Type B pancreatic cell (in vitro differentiated cells): Measurements from ENCODE around the gene WDR59. TPM values are rescaled to one million over a fixed set of nuclear protein-coding genes. Genes with fewer than 3 reads are reported as not detected.

Source experiments
- DNase-seq: peaks from one replicate; pipeline ENCODE4 v3.0.0; 2021; ENCODE audit warnings: mixed read lengths; ENCODE audit not compliant: unreplicated experiment; ENCODE audit errors: extremely low spot score
- H3K27ac Mint-ChIP-seq: 2 replicates; pipeline ENCODE4 v1.8.0; 2021; ENCODE audit warnings: mild to moderate bottlenecking, mixed read lengths
- H3K27me3 Mint-ChIP-seq: 2 replicates; pipeline ENCODE4 v1.8.0; 2021; ENCODE audit warnings: mixed read lengths
- H3K36me3 Mint-ChIP-seq: 2 replicates; pipeline ENCODE4 v1.8.0; 2021; ENCODE audit warnings: mixed read lengths
- H3K4me1 Mint-ChIP-seq: one replicate; pipeline ENCODE4 v1.8.0; 2021; ENCODE audit warnings: mixed read lengths; ENCODE audit not compliant: unreplicated experiment
- H3K4me3 Mint-ChIP-seq: 2 replicates; pipeline ENCODE4 v1.8.0; 2021; ENCODE audit warnings: mild to moderate bottlenecking, mixed read lengths
- H3K9me3 Mint-ChIP-seq: 2 replicates; pipeline ENCODE4 v1.8.0; 2021; ENCODE audit warnings: mixed read lengths
- total RNA-seq: library from RNA; stranded (reverse); gene quantifications from 2 replicates; pipeline ENCODE4 v1.2.1, GENCODE V29; 2021; ENCODE audit warnings: low replicate concordance
- TF ChIP-seq, protein P1 (sequence below): fragments of 200-600 bp; sonication (generic); conservative IDR thresholded peaks from 2 replicates; pipeline ENCODE4 v1.5.0; 2021; ENCODE audit warnings: antibody characterized with exemption, mild to moderate bottlenecking

The WDR59 gene
- total RNA-seq, 1 donor from 2014 or later, result 88.9 TPM

DNA sequence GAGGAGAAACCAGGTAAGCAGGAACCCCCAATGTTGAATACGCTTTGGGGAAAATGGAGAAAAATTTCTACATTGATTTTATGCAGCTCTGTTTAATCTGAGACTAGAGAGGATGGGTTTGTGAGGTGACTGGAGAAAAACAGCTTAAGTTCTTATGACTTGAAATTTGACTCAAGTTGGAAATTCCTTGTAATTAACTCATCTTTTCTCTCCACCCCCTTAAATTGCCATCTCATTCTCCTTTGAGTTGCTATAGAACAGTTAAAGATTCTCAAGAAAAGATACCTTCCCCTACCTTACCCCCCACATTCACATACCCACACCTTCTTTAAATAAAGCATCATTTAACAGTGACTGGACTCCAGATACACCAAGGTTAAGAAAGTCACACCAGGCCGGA is 38.1 kb upstream of the WDR59 start:
- H3K27ac Mint-ChIP-seq, result no peak overlapping the region
- TF ChIP-seq, protein P1, sequence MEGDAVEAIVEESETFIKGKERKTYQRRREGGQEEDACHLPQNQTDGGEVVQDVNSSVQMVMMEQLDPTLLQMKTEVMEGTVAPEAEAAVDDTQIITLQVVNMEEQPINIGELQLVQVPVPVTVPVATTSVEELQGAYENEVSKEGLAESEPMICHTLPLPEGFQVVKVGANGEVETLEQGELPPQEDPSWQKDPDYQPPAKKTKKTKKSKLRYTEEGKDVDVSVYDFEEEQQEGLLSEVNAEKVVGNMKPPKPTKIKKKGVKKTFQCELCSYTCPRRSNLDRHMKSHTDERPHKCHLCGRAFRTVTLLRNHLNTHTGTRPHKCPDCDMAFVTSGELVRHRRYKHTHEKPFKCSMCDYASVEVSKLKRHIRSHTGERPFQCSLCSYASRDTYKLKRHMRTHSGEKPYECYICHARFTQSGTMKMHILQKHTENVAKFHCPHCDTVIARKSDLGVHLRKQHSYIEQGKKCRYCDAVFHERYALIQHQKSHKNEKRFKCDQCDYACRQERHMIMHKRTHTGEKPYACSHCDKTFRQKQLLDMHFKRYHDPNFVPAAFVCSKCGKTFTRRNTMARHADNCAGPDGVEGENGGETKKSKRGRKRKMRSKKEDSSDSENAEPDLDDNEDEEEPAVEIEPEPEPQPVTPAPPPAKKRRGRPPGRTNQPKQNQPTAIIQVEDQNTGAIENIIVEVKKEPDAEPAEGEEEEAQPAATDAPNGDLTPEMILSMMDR, result no peak
- no peak for DNase-seq
- no peak overlapping the region for H3K4me3 Mint-ChIP-seq
- H3K9me3 Mint-ChIP-seq, result peaks cover 13% of the 10 kb centered on the region
- no peaks in the 10 kb centered on the region for H3K27me3 Mint-ChIP-seq
- H3K4me1 Mint-ChIP-seq, result peaks cover 24% of the 10 kb centered on the region
- peaks cover 24% of the 10 kb centered on the region for H3K36me3 Mint-ChIP-seq

DNA sequence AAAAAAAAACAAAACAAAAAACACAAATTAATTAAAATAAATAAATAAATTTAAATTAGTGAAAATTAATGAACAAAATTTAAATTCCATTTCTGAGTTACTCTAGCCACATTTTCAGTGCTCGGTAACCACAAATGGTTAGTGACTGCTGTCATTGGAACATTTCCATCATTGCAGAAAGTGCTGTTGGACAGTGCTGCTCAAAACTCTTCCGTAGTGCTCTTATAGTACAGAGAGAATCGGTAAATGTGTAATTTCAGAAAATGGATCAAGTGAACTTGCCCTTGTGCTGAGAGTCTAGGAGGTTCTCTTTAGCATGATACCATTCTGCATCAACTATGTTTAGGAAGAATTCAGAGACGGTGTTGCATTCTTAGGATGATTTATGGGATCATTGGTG is 37.6 kb upstream of the WDR59 start:
- H3K9me3 Mint-ChIP-seq, result peaks cover 13% of the 10 kb centered on the region
- H3K4me1 Mint-ChIP-seq, result peaks cover 24% of the 10 kb centered on the region
- no peak overlapping the region for H3K27ac Mint-ChIP-seq
- TF ChIP-seq, protein P1, result no peak
- H3K27me3 Mint-ChIP-seq, result no peaks in the 10 kb centered on the region
- H3K4me3 Mint-ChIP-seq, result no peak overlapping the region
- no peak for DNase-seq
- H3K36me3 Mint-ChIP-seq, result peaks cover 24% of the 10 kb centered on the region

DNA sequence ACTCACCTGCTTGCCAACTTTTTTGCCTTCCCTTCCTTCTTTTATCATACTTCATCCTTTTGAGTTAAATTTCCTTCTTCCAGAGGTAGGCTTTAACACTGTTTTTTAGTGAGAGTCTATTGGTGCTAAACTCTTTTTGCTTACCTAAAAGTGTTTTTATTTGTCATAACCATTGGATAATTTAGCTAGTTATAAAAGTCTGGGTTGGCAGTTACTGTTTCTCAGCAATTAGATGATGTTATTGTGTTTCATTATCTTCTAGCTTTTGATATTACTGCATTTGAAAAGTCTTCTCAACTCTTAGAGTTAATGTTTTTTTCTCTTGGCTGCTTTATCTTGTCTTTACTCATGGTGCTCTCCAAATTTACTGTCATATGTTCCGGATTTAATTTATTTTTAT is 36.5 kb upstream of the WDR59 start:
- H3K36me3 Mint-ChIP-seq, result peaks cover 24% of the 10 kb centered on the region
- H3K27me3 Mint-ChIP-seq, result no peaks in the 10 kb centered on the region
- no peak overlapping the region for H3K27ac Mint-ChIP-seq
- H3K4me1 Mint-ChIP-seq, result peaks cover 24% of the 10 kb centered on the region
- no peak for DNase-seq
- peaks cover 13% of the 10 kb centered on the region for H3K9me3 Mint-ChIP-seq
- H3K4me3 Mint-ChIP-seq, result no peak overlapping the region
- TF ChIP-seq, protein P1, result no peak

DNA sequence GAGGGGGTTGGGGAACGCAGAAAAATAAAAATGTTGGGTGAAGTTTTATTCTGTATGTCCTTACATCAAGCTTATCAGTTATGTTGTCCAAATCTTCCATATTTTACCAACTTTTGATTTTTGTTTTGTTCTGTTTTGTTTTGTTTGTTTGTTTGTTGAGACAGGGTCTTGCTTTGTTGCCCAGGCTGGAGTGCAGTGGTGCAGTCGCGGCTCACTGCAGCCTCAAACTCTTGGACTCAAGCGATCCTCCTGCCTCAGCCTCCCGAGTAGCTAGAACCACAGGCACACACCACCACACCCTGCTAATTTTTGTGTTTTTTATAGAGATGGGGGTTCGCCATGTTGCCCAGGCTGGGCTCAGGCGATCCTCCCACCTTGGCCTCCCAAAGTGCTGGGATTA is 34.7 kb upstream of the WDR59 start:
- no peak for DNase-seq
- H3K36me3 Mint-ChIP-seq, result peaks cover 24% of the 10 kb centered on the region
- H3K4me1 Mint-ChIP-seq, result peaks cover 13% of the 10 kb centered on the region
- H3K4me3 Mint-ChIP-seq, result no peak overlapping the region
- H3K9me3 Mint-ChIP-seq, result peaks cover 13% of the 10 kb centered on the region
- H3K27ac Mint-ChIP-seq, result no peak overlapping the region
- no peaks in the 10 kb centered on the region for H3K27me3 Mint-ChIP-seq
- TF ChIP-seq, protein P1, result no peak

DNA sequence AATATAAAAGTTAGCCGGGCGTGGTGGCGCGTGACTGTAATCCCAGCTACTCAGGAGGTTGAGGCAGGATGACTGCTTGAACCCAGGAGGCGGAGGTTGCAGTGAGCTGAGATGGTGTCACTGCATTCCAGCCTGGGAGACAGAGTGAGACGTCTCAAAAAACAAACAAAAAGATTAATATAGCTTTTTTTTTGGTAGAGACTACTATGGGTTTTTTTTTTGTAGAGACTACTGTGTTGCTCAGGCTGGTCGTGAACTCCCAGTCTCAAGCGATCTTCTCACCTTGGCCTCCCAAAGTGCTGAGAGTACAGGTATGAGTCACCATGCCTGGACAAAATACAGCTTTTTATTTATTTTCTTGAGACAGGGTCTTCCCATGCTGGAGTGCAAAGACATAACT is 34.1 kb upstream of the WDR59 start:
- Mint-ChIP-seq H3K36me3 (peaks cover 24% of the 10 kb centered on the region), H3K27me3 (no peaks in the 10 kb centered on the region), H3K27ac (no peak overlapping the region), H3K4me3 (no peak overlapping the region), H3K4me1 (peaks cover 7% of the 10 kb centered on the region), H3K9me3 (peaks cover 13% of the 10 kb centered on the region)
- TF ChIP-seq, protein P1, result no peak
- DNase-seq, result no peak
